Measurements from ENCODE around the gene ETHE1.

DNA sequence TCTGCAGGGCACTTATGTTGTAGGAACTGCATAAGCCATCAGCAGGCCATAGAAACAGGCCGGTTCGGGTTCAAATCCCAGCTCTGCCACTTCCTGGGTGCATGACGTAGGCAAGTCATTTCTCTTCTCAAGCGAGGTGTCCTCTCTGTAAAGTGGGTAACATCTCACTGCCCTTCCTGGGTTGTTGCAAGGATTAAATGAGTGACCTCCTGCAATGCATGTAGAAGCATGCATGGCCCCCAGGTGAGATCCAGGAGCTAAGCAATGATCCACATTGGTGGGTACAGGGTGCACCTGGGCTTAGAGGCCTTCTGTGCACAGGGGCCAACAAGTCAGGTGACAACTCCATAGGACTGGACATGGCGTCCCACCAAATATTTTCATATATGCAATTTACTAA, 36.2 kb downstream of the ETHE1 start:
- TF ChIP-seq, protein P1, sequence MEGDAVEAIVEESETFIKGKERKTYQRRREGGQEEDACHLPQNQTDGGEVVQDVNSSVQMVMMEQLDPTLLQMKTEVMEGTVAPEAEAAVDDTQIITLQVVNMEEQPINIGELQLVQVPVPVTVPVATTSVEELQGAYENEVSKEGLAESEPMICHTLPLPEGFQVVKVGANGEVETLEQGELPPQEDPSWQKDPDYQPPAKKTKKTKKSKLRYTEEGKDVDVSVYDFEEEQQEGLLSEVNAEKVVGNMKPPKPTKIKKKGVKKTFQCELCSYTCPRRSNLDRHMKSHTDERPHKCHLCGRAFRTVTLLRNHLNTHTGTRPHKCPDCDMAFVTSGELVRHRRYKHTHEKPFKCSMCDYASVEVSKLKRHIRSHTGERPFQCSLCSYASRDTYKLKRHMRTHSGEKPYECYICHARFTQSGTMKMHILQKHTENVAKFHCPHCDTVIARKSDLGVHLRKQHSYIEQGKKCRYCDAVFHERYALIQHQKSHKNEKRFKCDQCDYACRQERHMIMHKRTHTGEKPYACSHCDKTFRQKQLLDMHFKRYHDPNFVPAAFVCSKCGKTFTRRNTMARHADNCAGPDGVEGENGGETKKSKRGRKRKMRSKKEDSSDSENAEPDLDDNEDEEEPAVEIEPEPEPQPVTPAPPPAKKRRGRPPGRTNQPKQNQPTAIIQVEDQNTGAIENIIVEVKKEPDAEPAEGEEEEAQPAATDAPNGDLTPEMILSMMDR (conservative IDR thresholded peaks at IDR 0.05; ENCODE audit: low read depth, low read length): no peak
- TF ChIP-seq EZH2 (IDR thresholded peaks at IDR 0.05; ENCODE audit: borderline replicate concordance, low read depth, low read length, poor library complexity, severe bottlenecking): no peak
